ENCODE data around the gene ZC3H13.

- TF ChIP-seq CTCF (IDR thresholded peaks at IDR 0.05) = no peak
- no peak for TF ChIP-seq POLR2A (IDR thresholded peaks at IDR 0.05)
Measured at GRCh38 chr13:46063292-46063691, 10.7 kb upstream of the ZC3H13 start.

Measured in thyroid gland (tissue), 4 donors.